ENCODE measurements around the gene SYNC.
"Not testable (repeated sequence)": the region's sequence is repeated elsewhere in the genome, so short reads cannot be mapped to it uniquely, and the experiment has no call there.

SYNC gene

DNA sequence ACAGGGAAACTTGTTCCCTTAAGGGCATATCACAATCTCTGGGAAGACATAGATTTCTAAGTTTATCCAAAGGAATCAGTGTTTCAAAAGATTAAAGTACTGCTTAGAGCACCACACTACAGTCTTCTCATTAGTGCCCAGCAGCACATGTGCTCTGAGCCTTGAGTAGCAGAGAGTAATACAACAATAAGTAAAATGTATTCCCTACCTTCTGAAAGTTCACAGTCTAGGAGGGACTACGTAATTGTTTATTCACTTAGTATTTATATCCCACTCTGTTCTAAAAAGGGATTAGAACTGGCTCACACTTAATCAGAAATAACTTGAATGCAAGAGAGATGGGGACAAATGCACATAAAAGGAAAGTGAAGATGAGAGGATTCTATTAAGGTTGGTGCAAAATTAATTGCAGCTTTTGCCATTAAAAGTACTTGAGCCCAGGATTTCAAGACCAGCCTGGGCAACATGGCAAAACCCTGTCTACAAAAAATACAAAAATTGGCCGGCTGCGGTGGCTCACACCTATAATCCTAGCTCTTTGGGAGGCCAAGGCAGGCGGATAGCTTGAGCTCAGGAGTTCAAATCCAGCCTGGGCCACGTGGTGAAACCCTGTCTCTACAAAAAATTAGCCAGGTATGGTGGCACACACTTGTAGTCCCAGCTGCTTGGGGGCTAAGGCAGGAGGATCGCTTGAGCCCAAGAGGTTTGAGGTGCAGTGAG lies 9.0 kb downstream of the SYNC start:
- DNase-seq = no peak

DNA sequence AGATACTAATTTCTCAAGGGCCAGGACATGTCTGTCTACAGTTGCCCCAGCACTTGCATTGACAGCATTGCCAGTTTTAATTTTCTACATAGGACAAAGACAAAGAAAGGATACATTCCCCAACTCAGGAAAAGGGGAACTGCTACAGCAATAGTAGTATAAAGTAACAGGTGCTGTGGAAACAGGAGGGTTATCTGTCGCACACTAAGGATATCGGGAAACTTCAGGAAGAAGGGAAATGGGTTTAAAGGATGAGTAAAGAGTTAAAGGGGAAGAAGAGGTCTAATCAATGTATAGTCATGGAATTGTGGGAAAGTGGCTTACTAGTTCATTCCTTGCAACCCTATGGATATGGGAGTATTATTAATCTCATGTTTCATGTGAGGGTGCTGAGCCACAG lies 16.2 kb downstream of the SYNC start:
- no peak for DNase-seq

DNA sequence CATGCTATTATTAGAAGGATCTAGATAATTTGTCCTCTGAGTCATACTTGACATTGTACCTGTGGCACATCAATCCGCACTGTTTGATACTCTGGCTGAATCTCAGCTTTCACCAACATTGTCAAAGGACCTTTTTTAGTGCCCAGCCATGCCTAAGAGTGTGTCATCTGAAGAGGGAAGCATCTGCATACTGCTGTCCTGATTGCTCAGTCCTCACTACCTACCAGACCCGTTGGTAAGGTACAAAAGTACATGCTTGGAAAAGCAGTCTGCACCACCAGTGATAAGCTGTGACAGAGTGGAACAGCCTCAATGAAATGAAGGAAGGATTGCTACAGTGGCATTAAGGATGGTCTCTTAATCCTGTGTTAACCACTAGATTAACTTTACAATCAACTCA lies 17.1 kb downstream of the SYNC start:
- no peak for DNase-seq

DNA sequence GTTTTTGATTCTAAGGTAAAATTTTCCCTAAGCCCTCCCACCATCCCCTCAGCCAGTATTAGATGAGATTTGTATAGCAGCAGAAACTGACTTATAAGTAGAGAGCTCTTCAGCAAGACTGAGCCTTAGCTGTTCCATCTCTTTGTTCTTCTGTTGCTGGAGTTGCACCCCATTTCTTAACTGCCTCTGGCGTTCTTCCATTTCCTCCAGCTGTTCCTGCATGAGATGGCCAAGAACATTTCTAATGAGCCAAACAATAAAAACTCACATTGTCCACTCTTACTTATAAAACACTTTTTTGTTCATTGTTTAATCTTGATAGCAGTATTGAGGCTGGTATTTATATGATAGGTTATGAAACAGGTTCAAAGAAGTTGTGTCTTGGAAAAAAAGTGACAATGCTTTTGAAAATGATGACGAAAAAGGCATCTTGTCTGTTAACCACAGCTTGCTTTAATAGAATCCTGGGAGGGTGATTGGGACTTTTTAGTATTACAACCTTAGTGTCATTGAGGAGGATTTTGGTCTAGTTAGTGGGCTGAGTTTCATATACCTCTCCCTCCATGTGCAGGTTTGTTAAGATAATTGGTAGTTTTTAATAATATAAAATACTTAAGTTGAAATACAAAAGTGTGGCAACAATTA lies 18.3 kb downstream of the SYNC start:
- no peak for DNase-seq

DNA sequence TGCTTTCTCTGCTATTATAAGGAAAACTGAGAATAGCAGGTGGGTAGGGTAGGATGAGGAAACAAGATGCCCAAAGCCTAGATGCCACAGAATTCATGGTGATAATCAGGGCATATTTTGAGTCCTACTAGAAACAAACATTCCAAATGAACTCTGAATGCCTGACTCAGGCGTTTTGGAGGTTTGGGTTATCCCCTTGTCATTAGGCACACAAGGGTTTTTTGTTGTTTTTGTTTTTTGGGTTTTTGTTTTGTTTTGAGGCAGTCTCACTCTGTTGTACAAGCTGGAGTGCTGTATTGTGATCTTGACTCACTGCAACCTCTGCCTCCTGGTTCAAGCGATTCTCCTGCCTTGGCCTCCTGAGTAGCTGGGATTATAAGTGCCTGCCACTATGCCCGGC lies 19.2 kb downstream of the SYNC start:
- no peak for DNase-seq

DNA sequence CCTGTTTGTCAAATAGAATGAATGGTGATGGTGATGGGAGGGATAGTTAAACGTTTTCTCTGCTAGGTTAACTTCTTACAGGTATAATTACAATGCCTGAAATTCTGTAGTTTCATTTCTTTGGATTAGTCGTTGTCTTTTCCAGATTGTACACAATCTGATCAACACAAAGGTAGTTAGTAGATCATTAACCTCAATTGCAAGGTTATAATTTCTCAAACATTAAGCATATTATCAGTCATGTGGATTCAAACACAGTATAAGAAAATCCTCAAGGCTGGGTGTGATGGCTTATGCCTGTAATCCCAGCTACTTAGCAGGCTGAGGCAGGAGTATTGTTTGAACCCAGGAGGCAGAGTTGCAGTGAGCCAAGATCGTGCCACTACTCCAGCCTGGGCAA lies 20.6 kb downstream of the SYNC start:
- no peak for DNase-seq

DNA sequence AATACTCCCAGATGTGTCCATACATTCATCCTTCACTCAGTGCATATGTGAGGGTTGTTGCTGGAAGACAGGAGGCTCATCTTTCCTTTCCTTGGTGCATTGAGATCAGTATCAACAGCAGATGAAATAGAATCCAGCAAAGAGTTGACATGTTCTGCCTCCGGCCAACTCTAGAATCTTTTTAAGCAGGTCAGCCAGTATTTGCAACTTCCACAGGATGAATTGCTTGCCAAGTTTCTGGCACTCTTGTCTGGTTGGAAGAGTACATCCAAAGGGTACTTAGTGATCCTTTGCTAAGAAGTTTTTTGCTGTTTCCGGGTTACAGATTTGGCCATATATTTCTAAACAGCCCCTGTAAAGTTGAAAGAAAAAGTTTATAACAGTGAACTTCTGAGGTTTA lies 21.1 kb downstream of the SYNC start:
- DNase-seq = no peak

DNA sequence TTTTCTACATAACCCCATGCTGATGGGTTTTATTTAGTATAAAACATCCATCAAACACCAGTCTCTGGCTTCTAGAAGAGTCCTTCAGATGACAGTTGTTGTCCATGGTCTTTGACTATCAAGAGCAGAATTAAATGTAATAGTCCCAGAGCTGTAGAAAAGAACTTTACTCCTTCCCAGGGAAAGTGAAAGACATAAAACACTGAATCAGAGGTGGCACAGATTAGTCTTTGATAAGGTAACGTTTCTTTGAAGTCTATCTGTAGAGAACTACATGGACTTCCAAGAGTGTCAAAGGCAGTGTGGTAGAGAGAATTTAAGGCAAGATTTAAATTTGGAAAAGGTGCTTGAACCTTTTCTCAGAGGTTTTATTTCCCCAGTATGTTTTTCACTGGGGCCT lies 21.9 kb downstream of the SYNC start:
- DNase-seq = no peak

DNA sequence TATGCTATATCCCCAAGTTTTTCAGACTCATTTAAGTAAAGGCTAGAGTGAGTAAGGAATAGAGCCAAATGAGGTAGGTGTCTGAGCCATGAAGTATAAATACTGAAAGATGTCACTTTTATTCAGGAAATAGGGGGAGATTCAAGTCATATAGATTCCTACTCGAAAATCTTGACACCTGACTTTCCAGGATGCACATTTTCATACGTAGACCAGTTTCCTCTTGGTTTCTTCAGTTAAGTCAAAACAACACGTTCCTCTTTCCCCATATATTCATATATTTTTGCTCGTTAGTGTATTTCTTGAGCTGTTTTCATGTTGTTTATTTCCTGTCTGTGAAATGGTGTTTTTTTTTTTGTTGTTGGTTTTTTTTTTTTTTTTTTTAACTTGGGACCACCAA lies 22.6 kb downstream of the SYNC start:
- DNase-seq = not testable (repeated sequence)

DNA sequence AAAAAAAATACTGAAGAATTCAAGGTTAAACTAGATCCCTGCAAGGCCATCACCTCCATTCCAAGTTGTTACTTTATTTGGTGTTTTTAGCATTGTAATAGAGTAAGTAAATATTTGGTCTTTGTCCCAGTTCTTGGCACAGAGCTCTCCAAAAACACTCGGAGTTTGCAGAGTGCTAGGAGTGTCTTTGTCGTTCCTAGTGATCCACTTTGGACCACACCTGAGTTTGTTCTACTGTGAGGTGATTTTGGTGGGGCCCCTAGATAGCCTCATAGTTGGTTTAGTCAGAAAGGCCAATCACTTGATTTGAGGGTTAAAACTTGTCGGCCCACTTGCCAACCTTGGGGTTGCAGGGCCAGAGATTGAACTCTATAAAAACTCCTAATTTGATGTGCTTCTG lies 25.6 kb downstream of the SYNC start:
- no peak for DNase-seq

DNA sequence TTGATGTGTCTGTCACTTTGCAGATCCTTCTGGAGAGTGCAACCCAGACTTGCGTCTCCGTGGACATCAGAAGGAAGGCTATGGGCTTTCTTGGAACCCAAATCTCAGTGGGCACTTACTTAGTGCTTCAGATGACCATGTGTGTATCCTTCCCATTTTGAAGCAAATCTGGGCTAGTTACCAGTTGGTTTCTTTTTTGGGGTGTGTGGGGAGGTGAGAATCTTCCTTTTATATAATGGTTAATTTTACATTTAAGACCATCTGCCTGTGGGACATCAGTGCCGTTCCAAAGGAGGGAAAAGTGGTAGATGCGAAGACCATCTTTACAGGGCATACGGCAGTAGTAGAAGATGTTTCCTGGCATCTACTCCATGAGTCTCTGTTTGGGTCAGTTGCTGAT lies 33.9 kb downstream of the SYNC start:
- not testable (repeated sequence) for DNase-seq

DNA sequence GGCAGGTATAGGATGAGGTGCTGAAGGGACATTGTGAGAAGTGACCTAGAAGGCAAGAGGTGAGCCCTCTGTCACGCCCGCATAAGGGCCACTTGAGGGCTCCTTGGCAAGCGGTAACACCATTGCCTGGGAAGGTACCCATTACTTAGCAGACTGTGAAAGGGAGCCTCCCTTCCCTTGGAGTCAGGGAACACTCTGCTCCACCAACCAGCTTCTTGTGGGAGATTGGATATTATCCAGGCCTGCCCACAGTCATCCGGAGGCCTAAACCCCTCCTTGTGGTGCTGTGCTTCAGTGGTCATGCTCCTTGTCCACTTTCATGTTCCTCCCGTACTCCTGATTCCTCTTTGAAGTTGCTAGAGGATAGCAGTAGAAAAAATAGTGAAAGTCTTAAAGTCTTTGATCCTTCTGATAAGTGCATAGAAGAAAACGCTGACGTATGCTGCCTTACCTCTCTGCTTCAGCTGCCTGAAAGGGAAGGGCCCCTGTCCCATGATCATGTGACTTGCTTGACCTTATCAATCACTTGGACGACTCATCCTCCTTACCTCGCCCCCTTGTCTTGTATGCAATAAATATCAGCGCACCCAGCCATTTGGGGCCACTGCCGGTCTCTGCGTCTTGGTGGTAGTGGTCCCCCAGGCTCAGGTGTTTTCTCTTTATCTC lies 35.5 kb downstream of the SYNC start:
- no peak for DNase-seq

DNA sequence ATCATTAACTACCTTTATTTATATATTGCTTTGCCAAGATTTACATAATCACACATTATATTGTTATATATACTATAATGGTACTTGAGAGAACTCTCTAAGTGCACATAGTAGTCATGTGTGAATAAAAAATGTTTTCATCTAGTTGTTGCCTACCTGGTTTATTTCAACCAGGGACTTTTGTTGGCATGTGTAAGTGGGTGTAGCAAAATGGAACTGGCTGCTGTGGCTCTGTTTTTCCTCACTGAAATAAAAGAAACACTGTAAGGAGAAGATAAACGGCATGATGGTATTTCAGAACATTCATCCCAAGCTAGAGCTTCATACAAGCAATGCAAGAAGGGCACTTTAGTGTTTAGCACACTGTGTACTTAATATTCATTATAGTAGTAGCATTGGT lies 36.7 kb downstream of the SYNC start:
- DNase-seq = no peak

DNA sequence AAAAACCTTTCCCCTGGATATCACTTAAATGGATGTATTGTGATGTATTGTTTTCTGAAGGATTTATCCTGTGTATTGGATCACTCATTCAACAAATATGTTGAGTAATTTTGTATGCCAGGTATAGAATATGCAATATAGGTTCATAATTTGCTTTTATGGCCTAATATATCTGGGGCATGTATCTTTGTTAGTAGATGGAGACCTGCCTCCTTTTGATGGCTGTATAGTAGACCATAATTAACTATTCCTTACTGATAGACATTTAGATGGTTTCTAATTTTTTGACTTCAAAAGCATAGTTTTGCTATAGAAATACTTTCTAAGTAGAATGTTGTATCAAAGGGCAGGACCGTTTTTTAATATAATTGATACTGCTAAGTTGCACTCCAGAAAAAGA lies 43.0 kb downstream of the SYNC start:
- no peak for DNase-seq

DNA sequence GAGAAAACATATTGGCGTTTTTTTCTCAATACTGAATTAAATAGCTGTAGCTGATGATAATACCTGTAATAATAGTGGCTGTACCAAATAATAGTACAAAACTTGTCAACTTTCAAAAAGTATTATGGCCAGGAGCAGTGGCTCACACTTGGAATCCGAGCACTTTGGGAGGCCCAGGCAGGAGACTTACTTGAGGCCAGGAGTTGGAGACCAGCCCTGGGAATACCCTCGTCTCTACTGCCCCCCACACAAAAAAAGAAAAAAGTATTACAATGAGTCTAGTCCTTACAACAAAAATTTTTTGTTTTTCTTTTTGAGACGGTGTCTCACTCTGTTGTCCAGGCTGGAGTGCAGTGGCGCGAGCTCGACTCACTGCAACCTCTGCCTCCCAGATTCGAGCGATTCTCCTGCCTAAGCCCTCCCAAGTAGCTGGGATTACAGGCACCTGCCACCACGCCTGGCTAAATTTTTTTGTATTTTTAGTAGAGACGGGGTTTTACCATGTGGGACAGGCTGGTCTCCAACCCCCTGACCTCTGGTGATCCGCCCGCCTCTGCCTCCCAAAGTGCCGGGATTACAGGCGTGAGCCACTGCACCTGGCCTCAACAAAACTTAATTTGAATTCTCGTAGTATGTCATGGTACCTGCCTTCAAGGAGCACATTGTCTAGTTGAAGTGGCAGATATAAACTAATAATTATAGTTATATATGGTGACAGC lies 50.2 kb downstream of the SYNC start:
- DNase-seq = no peak

DNA sequence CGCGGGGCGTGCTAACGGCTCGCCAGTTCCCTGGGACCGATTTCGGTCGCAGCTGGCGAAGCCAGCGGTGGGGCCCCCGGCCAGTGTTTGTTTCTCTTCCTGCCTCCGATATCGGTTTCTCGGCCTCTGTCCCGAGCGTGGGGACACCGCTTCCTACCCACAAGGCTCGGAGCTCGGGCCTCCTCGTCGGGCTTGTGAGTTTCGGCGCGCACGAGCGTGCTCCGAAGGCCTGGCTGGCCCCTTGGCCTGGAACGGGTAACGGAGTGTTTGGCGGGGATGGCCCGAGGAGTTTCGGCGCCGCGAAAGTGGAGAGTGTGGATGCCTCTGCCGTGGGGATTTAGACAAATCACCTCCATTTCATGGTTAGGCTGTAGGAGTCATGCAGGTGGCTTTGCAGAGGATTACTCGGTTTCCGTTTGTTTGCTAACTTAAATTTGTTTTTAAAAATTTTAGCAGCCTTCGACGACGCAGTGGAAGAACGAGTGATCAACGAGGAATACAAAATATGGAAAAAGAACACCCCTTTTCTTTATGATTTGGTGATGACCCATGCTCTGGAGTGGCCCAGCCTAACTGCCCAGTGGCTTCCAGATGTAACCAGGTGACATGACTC lies 51.0 kb downstream of the SYNC start:
- DNase-seq = peak in 1 of 2 experiments; percentile 52

DNA sequence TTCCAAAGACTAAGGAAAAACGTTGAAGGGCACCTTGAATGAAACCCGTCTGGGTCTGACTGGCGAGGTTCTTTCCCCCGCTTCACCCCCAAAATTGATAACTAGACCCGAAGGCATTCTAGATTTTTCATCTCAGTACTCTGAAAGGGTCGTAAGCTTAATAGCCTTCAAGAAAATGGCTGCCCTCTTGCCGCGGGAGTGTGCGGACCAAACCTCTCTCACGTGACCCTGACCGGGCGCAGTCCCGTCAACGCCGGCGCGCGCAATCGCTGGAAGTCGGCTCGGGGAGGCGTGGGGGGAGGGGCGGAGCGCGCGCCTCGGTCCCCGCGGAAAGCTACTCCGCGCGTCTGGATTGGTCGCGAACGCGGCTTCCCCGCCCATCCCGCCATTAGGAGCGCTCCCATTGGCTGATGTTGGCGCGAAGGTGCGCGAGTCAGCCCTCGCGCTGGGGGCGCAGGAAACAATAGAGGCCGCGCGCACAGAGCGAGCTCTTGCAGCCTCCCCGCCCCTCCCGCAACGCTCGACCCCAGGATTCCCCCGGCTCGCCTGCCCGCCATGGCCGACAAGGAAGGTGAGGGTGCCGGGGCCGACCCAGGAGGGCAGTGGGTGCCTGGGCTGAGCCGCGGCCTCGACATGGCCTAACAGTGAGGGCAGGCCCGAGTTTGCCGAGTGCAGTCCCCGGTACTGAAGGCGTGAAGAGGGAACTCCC lies 51.7 kb downstream of the SYNC start, which contains the start of gene RBBP4:
TSS of gene RBBP4 (plus strand) at position 457 of the 709 bp plus-strand sequence. CDS start at position 556, 99 bp downstream.
- DNase-seq = peak; percentile 95

DNA sequence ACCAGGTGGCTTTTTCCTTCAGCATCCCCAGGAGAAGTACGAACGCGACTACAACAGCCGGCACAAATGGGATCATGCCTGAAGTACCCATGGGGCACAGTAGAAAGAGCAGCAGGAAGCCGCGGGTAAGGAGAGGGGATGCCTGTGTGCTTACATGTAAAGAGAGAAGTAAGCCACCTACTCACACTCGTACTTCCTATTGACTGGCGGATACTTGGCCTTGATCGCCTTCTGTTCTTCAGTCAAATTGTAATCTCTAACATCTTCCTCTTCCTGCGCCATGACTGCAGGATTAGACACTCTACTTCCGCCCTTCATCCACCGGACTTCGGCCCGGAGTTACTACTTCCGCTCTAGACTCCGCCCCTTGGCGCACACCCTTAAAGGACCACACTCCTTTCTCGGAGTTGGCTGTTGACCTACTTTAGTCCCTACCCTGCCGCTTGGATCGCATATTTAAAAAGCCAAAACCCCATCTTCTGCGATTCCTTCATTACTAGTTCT lies 52.3 kb downstream of the SYNC start, which contains the start of gene ZBTB8OS:
TSS of gene ZBTB8OS (minus strand) at position 303 of the 504 bp plus-strand sequence. CDS start at position 282, 21 bp downstream.
- DNase-seq = peak; percentile 98

DNA sequence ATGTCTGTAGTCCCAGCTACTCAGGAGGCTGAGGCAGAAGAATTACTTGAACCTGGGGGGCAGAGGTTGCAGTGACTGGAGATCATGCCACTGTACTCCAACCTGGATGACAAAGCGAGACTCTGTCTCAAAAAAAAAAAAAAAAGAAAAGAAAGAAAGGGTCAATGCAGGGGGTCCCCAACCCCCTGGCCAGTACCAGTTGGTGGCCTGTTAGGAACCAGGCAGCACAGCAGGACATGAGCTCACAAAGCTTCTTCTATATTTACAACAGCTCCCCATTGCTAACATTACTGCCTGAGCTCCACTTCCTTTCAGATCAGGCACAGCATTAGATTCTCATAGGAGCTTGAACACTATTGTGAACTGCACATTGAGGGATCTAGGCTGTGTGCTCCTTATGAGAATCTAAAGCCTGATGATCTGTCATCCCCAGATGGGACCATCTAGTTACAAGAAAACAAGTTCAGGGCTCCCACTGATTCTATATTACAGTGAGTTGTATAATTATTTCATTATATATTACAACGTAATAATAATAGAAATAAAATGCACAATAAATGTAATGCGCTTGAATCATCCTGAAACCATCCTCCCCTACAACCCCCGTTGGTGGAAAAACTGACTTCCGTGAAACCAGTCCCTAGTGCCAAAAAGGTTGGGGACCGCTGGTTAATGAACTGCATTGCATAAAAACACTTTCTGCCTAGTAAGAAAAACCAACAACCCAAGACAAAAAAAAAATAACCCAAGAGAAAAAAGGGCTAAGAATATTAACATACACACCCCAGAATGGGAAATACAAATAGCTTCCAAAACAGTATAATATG lies 55.0 kb downstream of the SYNC start:
- no peak for DNase-seq

DNA sequence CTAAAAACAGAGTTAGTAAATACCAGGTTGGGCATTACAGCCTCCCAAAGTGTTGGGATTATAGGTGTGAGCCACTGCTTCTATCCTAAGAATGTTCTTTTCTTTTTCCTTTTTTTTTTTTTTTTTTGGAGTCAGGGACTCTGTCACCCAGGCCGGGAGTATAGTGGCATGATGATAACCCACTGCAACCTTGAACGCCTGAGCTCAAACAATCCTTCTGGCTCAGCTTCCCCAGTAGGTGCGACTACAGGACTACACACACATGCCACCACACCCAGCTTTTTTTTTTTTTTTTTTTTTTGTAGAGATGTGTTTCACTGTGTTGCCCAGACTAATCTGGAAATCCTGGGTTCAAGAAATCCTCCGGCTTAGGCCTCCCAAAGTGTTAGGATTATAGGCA lies 58.1 kb downstream of the SYNC start:
- no peak for DNase-seq

DNA sequence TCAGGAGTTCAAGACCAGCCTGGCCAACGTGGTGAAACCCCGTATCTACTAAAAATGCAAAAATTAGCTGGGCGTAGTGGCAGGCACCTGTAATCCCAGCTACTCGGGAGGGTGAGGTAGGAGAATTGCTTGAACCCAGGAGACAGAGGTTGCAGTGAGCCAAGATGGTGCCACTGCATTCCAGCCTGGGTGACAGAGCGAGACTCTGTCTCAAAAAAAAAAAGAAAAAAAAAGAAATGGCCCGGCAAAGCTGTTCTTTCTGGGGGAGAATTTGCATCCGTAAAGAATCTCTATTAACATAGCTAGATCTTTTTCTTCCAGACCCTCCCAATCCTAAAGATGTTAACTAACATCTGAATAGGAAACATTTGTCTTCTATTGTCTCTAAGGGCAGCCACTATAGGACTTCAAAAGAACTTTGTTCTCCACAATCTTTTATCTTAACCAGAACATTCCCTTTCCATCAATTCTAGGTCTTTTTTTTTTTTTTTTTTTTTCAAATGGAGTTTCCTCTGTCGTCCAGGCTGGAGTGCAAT lies 60.2 kb downstream of the SYNC start:
- DNase-seq = not testable (repeated sequence)
